CD14-positive monocyte (primary cell): Measurements from ENCODE around the gene GRK5. TPM values are rescaled to one million over a fixed set of nuclear protein-coding genes. Genes with fewer than 3 reads are reported as not detected.

Experiments used
- DNase-seq, 3 donors: peaks; one replicate each; pipeline ENCODE4 v3.0.0-alpha.2; 2011 to 2022
- H2AFZ ChIP-seq: 2 replicates; pipeline ENCODE4 v1.6.0; 2012; ENCODE audit warnings: mild to moderate bottlenecking, low read depth, low read length, inconsistent platforms; ENCODE audit not compliant: insufficient read depth, poor library complexity, severe bottlenecking
- H3K27ac ChIP-seq, 2 donors: 1 replicate in 1 of 2; 2 replicates in 1 of 2; pipeline ENCODE4 v1.5.1; 2012 to 2013; ENCODE audit warnings: low read length in 2 of 2, control low read depth in 1 of 2, inconsistent platforms in 1 of 2, low read depth in 1 of 2, mild to moderate bottlenecking in 1 of 2
- H3K27me3 ChIP-seq, 2 donors: one replicate each; pipeline versions ENCODE4 v1.6.0 to v1.6.1; 2011 to 2013; ENCODE audit warnings: low read length in 2 of 2; ENCODE audit not compliant: control insufficient read depth in 2 of 2, insufficient read depth in 2 of 2
- H3K36me3 ChIP-seq, 2 donors: replicated peaks in 1 of 2; 1 replicate in 1 of 2; 2 replicates in 1 of 2; pipeline versions ENCODE4 v1.5.1 to v1.6.1; 2012 to 2013; ENCODE audit warnings: low read length in 2 of 2, control low read depth in 1 of 2, inconsistent platforms in 1 of 2, mild to moderate bottlenecking in 1 of 2; ENCODE audit not compliant: insufficient read depth in 2 of 2, control insufficient read depth in 1 of 2
- H3K4me1 ChIP-seq, 2 donors: 1 replicate in 1 of 2; 2 replicates in 1 of 2; pipeline versions ENCODE4 v1.5.1 to v1.6.1; 2012 to 2013; ENCODE audit warnings: low read length in 2 of 2, control low read depth in 1 of 2, inconsistent platforms in 1 of 2, mild to moderate bottlenecking in 1 of 2, moderate library complexity in 1 of 2; ENCODE audit not compliant: insufficient read depth in 2 of 2, control insufficient read depth in 1 of 2
- H3K4me2 ChIP-seq: replicated peaks from 2 replicates; pipeline ENCODE3; 2012; ENCODE audit warnings: low read length, moderate library complexity, mild to moderate bottlenecking; ENCODE audit not compliant: poor library complexity, severe bottlenecking; ENCODE audit errors: extremely low read depth
- H3K4me3 ChIP-seq, 3 experiments: fragments of 200-600 bp in 1 of 3; sonication (generic) in 1 of 3; replicated peaks in 1 of 3; 1 replicate in 2 of 3; 2 replicates in 1 of 3; pipeline ENCODE4 v1.5.1; 2011 to 2013; ENCODE audit warnings: low read length in 3 of 3, mild to moderate bottlenecking in 3 of 3, control low read depth in 2 of 3, low read depth in 2 of 3, inconsistent platforms in 1 of 3, moderate library complexity in 1 of 3
- H3K79me2 ChIP-seq: 2 replicates; pipeline ENCODE4 v1.6.0; 2012; ENCODE audit warnings: mild to moderate bottlenecking, control low read depth, inconsistent platforms, low read length, moderate library complexity; ENCODE audit not compliant: insufficient read depth
- H3K9ac ChIP-seq: 2 replicates; pipeline ENCODE4 v1.6.0; 2017; ENCODE audit warnings: low read length, mild to moderate bottlenecking; ENCODE audit not compliant: insufficient read depth, poor library complexity, severe bottlenecking
- H3K9me3 ChIP-seq, 2 donors: replicated peaks in 1 of 2; 1 replicate in 1 of 2; 2 replicates in 1 of 2; pipeline versions ENCODE4 v1.5.1 to v1.6.1; 2012 to 2013; ENCODE audit warnings: low read length in 2 of 2, control low read depth in 1 of 2; ENCODE audit not compliant: control insufficient read depth in 1 of 2, insufficient read depth in 1 of 2
- H4K20me1 ChIP-seq: 2 replicates; pipeline ENCODE4 v1.6.0; 2012; ENCODE audit warnings: mild to moderate bottlenecking, low read length, control low read depth, moderate library complexity; ENCODE audit not compliant: insufficient read depth
- H3K27ac Mint-ChIP-seq, 7 donors: one replicate each; pipeline ENCODE4 v1.8.0; 2020; ENCODE audit warnings: mild to moderate bottlenecking in 7 of 7, mixed read lengths in 7 of 7, moderate library complexity in 6 of 7, inconsistent platforms in 2 of 7
- H3K27me3 Mint-ChIP-seq, 3 donors: one replicate each; pipeline ENCODE4 v1.8.0; 2021 to 2022; ENCODE audit warnings: low read depth in 3 of 3, mild to moderate bottlenecking in 3 of 3, mixed read lengths in 3 of 3, moderate library complexity in 3 of 3, inconsistent platforms in 1 of 3
- H3K36me3 Mint-ChIP-seq, 2 donors: one replicate each; pipeline ENCODE4 v1.8.0; 2020; ENCODE audit warnings: mixed read lengths in 2 of 2, inconsistent platforms in 1 of 2, mild to moderate bottlenecking in 1 of 2
- H3K4me1 Mint-ChIP-seq: one replicate; pipeline ENCODE4 v1.8.0; 2020; ENCODE audit warnings: mild to moderate bottlenecking, mixed read lengths
- H3K4me3 Mint-ChIP-seq, 2 donors: one replicate each; pipeline ENCODE4 v1.8.0; 2020; ENCODE audit warnings: mild to moderate bottlenecking in 2 of 2, mixed read lengths in 2 of 2, moderate library complexity in 1 of 2
- H3K9me3 Mint-ChIP-seq, 7 donors: one replicate each; pipeline ENCODE4 v1.8.0; 2020 to 2022; ENCODE audit warnings: mixed read lengths in 7 of 7, mild to moderate bottlenecking in 6 of 7, moderate library complexity in 6 of 7, inconsistent platforms in 2 of 7
- CTCF ChIP-seq: fragments of 200-600 bp; IDR thresholded peaks from one replicate; pipeline ENCODE4 v1.8.0; 2022; ENCODE audit warnings: antibody characterized with exemption, mild to moderate bottlenecking
- whole genome bisulfite sequencing: methylation state at CpG from one replicate; pipeline ENCODE4 v1.1.5; 2013; ENCODE audit warnings: missing lambda C conversion rate; ENCODE audit not compliant: insufficient coverage; 5-methylcytosine and 5-hydroxymethylcytosine counted together
- intact Hi-C, 2 donors: fragments of 100-400 bp; cut with micrococcal nuclease; formaldehyde crosslinking; loops; one replicate each; pipeline versions ENCODE4 v1.15.0 to v1.15.1; 2023
- polyA plus RNA-seq, 3 donors: library from polyadenylated mRNA; depleted of rRNA in 1 of 3; unstranded in 2 of 3; stranded (reverse) in 1 of 3; fragments of 300-500 nt in 2 of 3; fragments of >200 nt in 1 of 3; fragmentation: Illumina TruSeq in 2 of 3; gene quantifications; 1 replicate in 2 of 3; 2 replicates in 1 of 3; pipeline ENCODE4 v1.2.3, GENCODE V29; 2012 to 2021

Gene GRK5
- polyA plus RNA-seq, 3 donors = 1.2 to 6.5 (median 2.8) TPM

- Histone ChIP-seq H3K9me3 (no peaks in the 10 kb centered on the region), H3K27ac (no peak overlapping the region), H3K9ac (no peak overlapping the region), H3K79me2 (no peaks in the 10 kb centered on the region), H3K4me2 (no peak overlapping the region), H4K20me1 (no peaks in the 10 kb centered on the region), H3K27me3 (no peaks in the 10 kb centered on the region), H3K4me1 (peaks cover 11 to 25% of the 10 kb centered on the region in 2 donors), H2AFZ (no peak overlapping the region), H3K4me3 (no peak overlapping the region), H3K36me3 (no peaks in the 10 kb centered on the region)
- Mint-ChIP-seq H3K27ac (peak overlapping the region in 1 of 7 donors; percentile 54), H3K36me3 (no peaks in the 10 kb centered on the region), H3K27me3 (peaks cover 0 to 3% (median 1%) of the 10 kb centered on the region in 3 donors), H3K9me3 (no peaks in the 10 kb centered on the region), H3K4me3 (no peak overlapping the region), H3K4me1 (peaks cover 25% of the 10 kb centered on the region)
- no peak for DNase-seq
- intact Hi-C loops = loop anchor here in 1 of 2 donors (10.0 kb wide), 1 partner anchor 253 kb away; no protein-coding TSS in a partner anchor
- no peak for TF ChIP-seq CTCF
- 50% methylated on average over 2 of the region's 4 CpGs for WGBS
These were observed 15.5 kb upstream of the GRK5 start for GRCh38 chr10:119191881-119192280.

GRCh38 chr10:119197921-119198320, 9.4 kb upstream of the GRK5 start:
- Histone ChIP-seq H3K9ac (no peak overlapping the region), H2AFZ (peak overlapping the region; percentile 19), H3K9me3 (no peaks in the 10 kb centered on the region), H3K27ac (peak overlapping the region in 1 of 2 donors; percentile 10), H3K36me3 (no peaks in the 10 kb centered on the region), H3K79me2 (no peaks in the 10 kb centered on the region), H3K4me1 (peaks cover 8 to 12% of the 10 kb centered on the region in 2 donors), H3K4me3 (no peak overlapping the region), H4K20me1 (no peaks in the 10 kb centered on the region), H3K27me3 (no peaks in the 10 kb centered on the region), H3K4me2 (no peak overlapping the region)
- intact Hi-C loops = loop anchor here (5.0 to 10.0 kb wide), 2 partner anchors 247 to 249 kb away; no protein-coding TSS in a partner anchor
- H3K27ac Mint-ChIP-seq = peak overlapping the region in 4 of 7 donors; percentile 39 to 79 (median 58)
- 47% methylated on average over 3 of the region's 4 CpGs for WGBS
- peaks cover 21% of the 10 kb centered on the region for H3K4me1 Mint-ChIP-seq
- H3K4me3 Mint-ChIP-seq = no peak overlapping the region
- no peaks in the 10 kb centered on the region for H3K36me3 Mint-ChIP-seq
- DNase-seq = peak in 2 of 3 donors; percentile 29 to 39
- TF ChIP-seq CTCF = no peak
- peaks cover 3 to 5% (median 3%) of the 10 kb centered on the region in 3 donors for H3K27me3 Mint-ChIP-seq
- H3K9me3 Mint-ChIP-seq = no peaks in the 10 kb centered on the region
